NT2/D1 (cell line): ENCODE data around the gene ABLIM2.

Experiments used
- DNase-seq: peaks from one replicate; pipeline ENCODE4 v3.0.0-alpha.2; 2011; ENCODE audit warnings: low read depth, low spot score
- H3K27me3 ChIP-seq: 2 replicates; pipeline ENCODE4 v1.6.0; 2011; ENCODE audit warnings: mild to moderate bottlenecking; ENCODE audit not compliant: insufficient read length, insufficient read depth
- H3K36me3 ChIP-seq: 2 replicates; pipeline ENCODE4 v1.6.1; 2011; ENCODE audit warnings: mild to moderate bottlenecking, low read length, mixed read lengths; ENCODE audit not compliant: insufficient read depth, insufficient read length
- H3K4me1 ChIP-seq: 2 replicates; pipeline ENCODE4 v1.5.1; 2011; ENCODE audit not compliant: insufficient read depth, insufficient read length
- H3K4me3 ChIP-seq: 2 replicates; pipeline ENCODE4 v1.5.1; 2011; ENCODE audit warnings: low read depth; ENCODE audit not compliant: insufficient read length
- H3K9ac ChIP-seq: 2 replicates; pipeline ENCODE4 v1.6.0; 2011; ENCODE audit warnings: low read depth; ENCODE audit not compliant: insufficient read length
- H3K9me3 ChIP-seq: 2 replicates; pipeline ENCODE4 v1.5.1; 2011; ENCODE audit warnings: mild to moderate bottlenecking, low read length; ENCODE audit not compliant: insufficient read depth
- SUZ12 ChIP-seq: IDR thresholded peaks from 2 replicates; pipeline ENCODE4 v1.6.1; 2011; ENCODE audit not compliant: insufficient read length, insufficient read depth; ENCODE audit errors: extremely low read depth
- YY1 ChIP-seq: IDR thresholded peaks from 2 replicates; pipeline ENCODE4 v1.6.1; 2011; ENCODE audit not compliant: insufficient read length, insufficient read depth
- ZNF274 ChIP-seq: IDR thresholded peaks from 2 replicates; pipeline ENCODE4 v1.6.1; 2011; ENCODE audit warnings: mild to moderate bottlenecking, low read depth, low read length

The ABLIM2 gene

GRCh38 chr4:8040607-8041006 is 118.0 kb downstream of the ABLIM2 start:
- no peaks in the 10 kb centered on the region for H3K36me3 ChIP-seq
- no peak for DNase-seq
- no peak overlapping the region for H3K9ac ChIP-seq
- H3K4me1 ChIP-seq, result peaks cover 13% of the 10 kb centered on the region
- TF ChIP-seq YY1 (no peak), SUZ12 (no peak), ZNF274 (no peak)
- H3K27me3 ChIP-seq, result no peaks in the 10 kb centered on the region
- no peak overlapping the region for H3K4me3 ChIP-seq
- no peaks in the 10 kb centered on the region for H3K9me3 ChIP-seq

GRCh38 chr4:8039853-8040252 is 118.8 kb downstream of the ABLIM2 start:
- no peak for TF ChIP-seq ZNF274
- no peak for TF ChIP-seq YY1
- Histone ChIP-seq H3K9me3 (no peaks in the 10 kb centered on the region), H3K9ac (no peak overlapping the region), H3K36me3 (no peaks in the 10 kb centered on the region), H3K4me1 (peaks cover 15% of the 10 kb centered on the region), H3K4me3 (no peak overlapping the region), H3K27me3 (no peaks in the 10 kb centered on the region)
- DNase-seq, result no peak

GRCh38 chr4:8039290-8039689 is 119.3 kb downstream of the ABLIM2 start:
- no peak for TF ChIP-seq ZNF274
- TF ChIP-seq SUZ12, result no peak
- TF ChIP-seq YY1, result no peak
- H3K9me3 ChIP-seq, result no peaks in the 10 kb centered on the region

GRCh38 chr4:8038719-8039251 is 119.8 kb downstream of the ABLIM2 start:
- Histone ChIP-seq H3K36me3 (no peaks in the 10 kb centered on the region), H3K9me3 (no peaks in the 10 kb centered on the region), H3K9ac (no peak overlapping the region), H3K4me1 (peaks cover 15% of the 10 kb centered on the region), H3K27me3 (no peaks in the 10 kb centered on the region), H3K4me3 (no peak overlapping the region)
- DNase-seq, result no peak
- TF ChIP-seq YY1, result no peak
- TF ChIP-seq ZNF274, result no peak
- no peak for TF ChIP-seq SUZ12

More at GRCh38 chr4:8039290-8039689, 119.3 kb downstream of the ABLIM2 start:
- Histone ChIP-seq H3K4me3 (no peak overlapping the region), H3K36me3 (no peaks in the 10 kb centered on the region), H3K4me1 (peaks cover 15% of the 10 kb centered on the region), H3K27me3 (no peaks in the 10 kb centered on the region), H3K9ac (no peak overlapping the region)
- DNase-seq, result no peak

GRCh38 chr4:8038083-8038482 is 120.5 kb downstream of the ABLIM2 start:
- H3K4me1 ChIP-seq, result peaks cover 15% of the 10 kb centered on the region
- DNase-seq, result no peak
- H3K27me3 ChIP-seq, result no peaks in the 10 kb centered on the region
- H3K4me3 ChIP-seq, result no peak overlapping the region
- H3K9me3 ChIP-seq, result no peaks in the 10 kb centered on the region
- TF ChIP-seq YY1 (no peak), SUZ12 (no peak), ZNF274 (no peak)
- H3K36me3 ChIP-seq, result no peaks in the 10 kb centered on the region
- no peak overlapping the region for H3K9ac ChIP-seq

- TF ChIP-seq SUZ12 (no peak), YY1 (no peak), ZNF274 (no peak)
- no peaks in the 10 kb centered on the region for H3K27me3 ChIP-seq
Observed at GRCh38 chr4:8037150-8037769, 121.4 kb downstream of the ABLIM2 start.

GRCh38 chr4:8035371-8035780 is 123.2 kb downstream of the ABLIM2 start:
- no peak for TF ChIP-seq YY1
- TF ChIP-seq SUZ12, result no peak
- no peak for TF ChIP-seq ZNF274
- no peaks in the 10 kb centered on the region for H3K9me3 ChIP-seq
- no peak for DNase-seq
- H3K4me3 ChIP-seq, result no peak overlapping the region
- H3K4me1 ChIP-seq, result peaks cover 15% of the 10 kb centered on the region
- no peak overlapping the region for H3K9ac ChIP-seq
- H3K36me3 ChIP-seq, result no peaks in the 10 kb centered on the region
- no peaks in the 10 kb centered on the region for H3K27me3 ChIP-seq

More at GRCh38 chr4:8037150-8037769, 121.4 kb downstream of the ABLIM2 start:
- Histone ChIP-seq H3K4me3 (no peak overlapping the region), H3K9me3 (no peaks in the 10 kb centered on the region), H3K36me3 (no peaks in the 10 kb centered on the region), H3K4me1 (peaks cover 15% of the 10 kb centered on the region), H3K9ac (no peak overlapping the region)
- no peak for DNase-seq
